GM18519 (cell line): ENCODE data around the gene NCOA7.
"Not testable (repeated sequence)": the region's sequence is repeated elsewhere in the genome, so short reads cannot be mapped to it uniquely, and the experiment has no call there.

Experiments
- ATAC-seq: cut with Tn5 transposase; IDR thresholded peaks from one replicate; pipeline ENCODE4 v1.9.1; 2021; ENCODE audit warnings: mild to moderate bottlenecking, moderate library complexity; ENCODE audit not compliant: unreplicated experiment, low FRiP score

NCOA7 gene

DNA sequence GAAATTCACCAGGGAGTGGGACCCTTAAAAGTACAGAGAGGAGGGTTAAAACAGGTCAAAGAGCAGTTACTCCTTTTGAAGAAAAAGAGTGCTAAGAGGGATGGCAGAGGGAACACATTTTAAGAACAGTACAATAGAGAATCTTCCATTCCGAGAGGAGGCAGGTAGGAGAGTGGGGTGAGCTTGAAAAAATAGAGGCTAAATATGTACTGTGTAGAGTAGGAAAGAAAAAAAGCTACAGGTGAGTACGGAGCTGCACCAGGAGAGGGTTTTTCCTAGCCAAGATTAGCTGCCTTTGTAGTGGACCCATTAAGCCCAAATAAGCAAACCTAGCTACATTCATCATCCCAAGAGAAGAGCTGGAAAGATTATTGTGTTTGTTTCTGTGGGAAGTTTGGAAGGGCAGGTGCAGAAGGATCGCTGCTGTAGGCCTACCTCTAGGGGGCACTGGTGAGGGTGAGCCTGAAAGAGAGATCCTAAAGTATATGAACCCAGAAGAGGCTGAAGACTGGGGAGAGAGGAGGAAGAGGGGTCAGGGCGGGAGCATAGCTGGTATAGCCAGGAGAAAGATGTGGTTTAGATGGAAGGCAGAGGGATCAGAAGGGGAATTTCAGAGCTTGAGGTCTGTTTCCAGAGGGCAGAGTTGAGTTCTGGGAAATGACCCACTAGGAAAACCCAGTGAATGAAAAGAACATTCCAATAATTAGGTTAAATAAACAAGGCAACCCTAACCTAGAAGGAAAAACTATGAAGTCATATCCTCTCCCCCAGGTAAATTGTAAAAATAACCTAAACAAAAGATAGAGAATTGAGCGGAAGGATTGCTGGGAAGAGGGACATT lies 115.6 kb downstream of the NCOA7 start:
- no peak for ATAC-seq

DNA sequence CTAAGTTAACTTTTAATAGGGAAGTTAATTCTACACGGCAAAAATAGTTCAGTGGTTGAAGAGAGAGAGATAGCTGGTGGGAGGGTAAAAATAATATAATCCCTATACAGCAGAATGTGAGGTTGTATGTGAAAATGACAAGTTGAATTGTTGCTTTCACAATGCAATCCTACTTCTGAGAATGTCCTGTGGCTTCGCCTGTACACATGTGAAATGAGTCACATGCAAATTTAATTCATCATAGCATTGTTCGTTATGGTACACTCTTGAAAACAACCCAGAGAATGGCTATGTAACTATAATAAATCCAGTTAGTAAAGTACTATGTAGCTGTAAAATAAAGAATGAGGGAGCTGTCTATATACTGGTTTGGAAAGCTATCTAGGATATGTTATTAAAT lies 119.8 kb downstream of the NCOA7 start:
- ATAC-seq = peak; percentile 99

DNA sequence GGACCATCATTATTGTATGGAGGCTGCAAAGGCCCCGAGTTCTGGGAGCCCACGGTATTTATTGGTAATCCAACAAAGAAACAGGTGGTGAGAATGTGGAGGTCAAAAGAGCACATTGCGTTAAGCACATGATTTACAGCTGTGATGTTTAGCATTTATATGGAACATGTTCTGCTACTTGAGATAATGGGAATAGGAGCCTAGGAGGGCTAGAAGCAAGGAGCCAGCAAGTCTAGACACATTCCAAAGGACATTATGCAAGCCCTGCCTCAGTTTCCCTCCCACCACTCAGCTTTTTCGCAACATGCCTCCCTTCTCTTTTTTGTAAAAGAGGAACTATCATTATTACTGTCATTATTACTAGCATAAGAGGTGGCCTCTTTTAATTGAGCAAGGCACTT lies 120.3 kb downstream of the NCOA7 start:
- ATAC-seq = not testable (repeated sequence)

DNA sequence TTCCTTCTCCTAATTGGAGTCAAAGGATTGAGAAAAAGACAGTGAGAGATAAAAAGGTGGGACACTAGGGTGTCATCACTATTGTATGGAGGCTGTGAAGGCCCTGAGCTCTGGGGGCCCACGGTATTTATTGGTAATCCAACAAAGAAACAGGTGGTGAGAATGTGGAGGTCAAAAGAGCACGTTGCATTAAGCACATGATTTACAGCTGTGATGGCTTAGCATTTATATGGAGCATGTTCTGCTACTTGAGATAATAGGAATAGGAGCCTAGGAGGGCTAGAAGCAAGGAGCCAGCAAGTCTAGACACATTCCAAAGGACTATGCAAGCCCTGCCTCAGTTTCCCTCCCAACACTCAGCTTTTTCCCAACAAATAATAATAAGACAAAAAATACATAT lies 121.7 kb downstream of the NCOA7 start:
- ATAC-seq = not testable (repeated sequence)

DNA sequence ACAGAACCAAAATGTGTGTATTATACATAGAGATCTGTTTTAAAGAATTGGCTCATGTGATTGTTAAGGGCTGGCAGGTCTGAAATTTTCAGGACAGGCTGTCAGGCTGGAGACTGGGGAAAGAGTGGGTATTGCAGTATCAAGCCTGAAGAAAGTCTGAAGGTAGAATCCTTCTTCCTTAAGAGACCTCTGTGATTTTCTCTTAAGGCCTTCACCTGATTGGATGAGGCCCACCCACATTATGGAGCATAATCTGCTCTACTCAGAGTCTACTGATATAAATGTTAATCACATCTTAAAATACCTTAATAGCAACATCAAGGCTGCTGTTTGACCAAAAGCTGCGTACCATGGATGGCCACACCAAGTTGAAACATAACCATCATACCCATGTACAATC lies 122.4 kb downstream of the NCOA7 start:
- no peak for ATAC-seq

DNA sequence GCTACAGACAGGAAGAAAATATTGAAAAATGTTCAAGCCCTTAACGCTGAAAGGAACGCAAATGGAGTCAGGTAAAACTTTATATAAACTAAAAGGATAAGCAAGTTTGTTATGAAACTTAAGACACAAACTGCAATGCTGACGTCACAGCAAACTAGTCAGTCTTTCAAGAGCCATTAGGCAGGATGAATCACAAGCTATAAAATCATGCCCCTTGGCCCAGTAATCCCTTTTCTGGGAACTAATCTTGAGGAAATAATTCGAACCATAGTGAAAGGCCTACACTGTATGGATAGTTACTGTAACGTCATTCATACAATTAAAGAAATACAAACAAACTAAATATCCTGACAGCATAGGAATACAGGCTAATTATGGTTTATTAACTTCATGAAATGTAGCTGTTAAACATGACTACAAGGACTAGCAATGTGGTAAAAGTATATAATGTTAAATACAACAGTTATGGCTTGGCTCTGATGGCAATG lies 123.1 kb downstream of the NCOA7 start:
- ATAC-seq = no peak

DNA sequence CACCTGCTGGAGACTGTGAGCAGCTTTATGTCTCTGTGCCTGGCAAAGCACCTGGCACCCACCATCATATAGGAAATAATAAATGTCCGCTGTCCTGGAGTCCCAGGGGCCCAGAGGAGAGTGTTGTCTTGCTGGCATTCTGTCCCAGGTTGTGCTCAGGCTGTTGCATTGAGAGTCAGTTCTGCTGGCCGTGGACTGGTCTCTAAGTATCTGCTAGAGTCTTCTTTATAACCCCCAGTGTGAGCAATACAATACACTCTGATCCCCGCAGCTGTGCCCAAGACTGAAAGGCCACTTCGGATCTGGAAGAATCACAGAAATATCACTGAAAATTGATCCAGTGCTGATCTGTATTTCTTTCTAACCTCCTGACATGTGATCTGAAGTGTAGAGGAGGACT lies 127.5 kb downstream of the NCOA7 start:
- no peak for ATAC-seq

DNA sequence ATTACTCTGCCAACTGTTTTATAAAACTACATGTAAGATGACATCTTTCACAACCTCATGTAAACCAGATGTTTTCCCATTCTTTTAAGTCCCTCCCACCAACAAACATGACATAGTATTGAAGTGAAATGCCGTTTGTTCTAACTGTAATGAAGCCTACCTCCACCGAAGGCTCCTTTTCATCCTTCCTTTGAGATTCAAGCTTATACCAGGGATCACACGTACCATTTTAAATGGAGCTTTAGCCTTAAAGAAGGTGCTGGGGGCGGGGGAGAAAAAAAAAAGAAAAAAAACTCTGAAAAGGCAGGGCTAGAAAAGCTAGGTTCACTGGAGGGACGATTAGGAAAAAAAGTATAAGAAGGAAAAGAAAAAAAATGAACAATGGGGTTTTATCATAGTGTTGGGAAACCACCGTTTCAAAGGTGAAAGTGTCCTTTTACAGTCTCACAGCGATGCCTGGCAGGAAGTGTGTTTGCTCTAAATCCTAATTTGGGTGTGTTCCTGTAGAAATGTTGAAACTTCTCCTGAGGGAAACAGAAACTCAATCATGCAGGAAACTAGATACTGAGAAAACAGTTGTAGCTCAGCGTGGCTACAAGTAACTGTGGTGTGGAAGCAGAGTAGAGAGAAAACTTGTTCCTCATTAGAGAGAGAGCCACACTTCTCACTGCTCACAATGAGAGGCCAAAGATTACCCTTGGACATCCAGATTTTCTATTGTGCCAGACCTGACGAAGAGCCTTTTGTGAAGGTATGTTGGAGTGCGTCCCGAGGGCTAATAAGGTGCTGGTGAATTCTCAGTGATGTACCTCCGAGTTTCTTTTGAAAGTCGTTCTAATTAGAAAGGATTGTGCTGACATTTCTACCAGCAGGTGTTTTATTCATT lies 128.2 kb downstream of the NCOA7 start:
- peak; percentile 97 for ATAC-seq

DNA sequence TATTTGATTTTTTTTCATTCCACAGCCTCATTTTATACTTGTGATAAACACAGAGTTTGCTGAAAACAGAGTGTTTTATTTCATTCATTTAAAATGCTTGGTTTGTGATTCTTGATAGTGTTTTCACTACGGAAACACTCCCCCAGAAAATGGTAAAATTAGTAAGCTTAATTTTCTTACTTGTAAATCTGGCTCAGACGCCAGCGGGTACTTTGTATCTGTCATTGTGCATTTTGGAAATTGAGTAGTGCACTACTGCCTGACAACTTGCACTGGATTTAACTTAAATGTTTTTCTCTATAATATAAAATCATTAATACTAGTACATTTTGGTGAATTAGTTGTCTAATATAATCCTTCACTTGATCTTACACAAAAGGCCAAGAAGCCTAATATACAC lies 128.9 kb downstream of the NCOA7 start:
- ATAC-seq = peak; percentile 14

DNA sequence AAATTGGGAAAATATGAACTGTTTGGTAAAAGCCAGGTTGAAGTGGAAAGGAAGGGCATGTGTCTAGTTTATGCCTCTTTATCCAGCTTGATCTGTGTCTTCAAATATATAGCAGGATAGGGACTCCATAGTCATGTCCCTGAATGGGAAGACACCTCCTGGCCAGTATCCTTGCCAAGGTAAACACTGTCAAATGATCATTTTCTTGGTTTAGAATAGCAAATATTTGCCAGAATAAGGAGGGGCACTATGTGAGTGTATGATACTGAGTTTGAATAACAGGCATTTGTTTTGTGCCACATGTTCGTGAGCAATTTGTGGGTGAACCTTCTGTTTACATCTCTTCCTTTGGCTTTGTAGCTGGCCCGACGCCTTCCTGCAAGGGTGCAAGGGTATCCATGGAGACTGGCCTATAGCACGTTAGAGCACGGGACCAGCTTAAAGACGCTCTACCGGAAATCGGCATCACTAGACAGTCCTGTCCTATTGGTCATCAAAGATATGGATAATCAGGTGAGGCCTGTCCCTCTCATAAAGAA lies 131.6 kb downstream of the NCOA7 start:
- no peak for ATAC-seq

DNA sequence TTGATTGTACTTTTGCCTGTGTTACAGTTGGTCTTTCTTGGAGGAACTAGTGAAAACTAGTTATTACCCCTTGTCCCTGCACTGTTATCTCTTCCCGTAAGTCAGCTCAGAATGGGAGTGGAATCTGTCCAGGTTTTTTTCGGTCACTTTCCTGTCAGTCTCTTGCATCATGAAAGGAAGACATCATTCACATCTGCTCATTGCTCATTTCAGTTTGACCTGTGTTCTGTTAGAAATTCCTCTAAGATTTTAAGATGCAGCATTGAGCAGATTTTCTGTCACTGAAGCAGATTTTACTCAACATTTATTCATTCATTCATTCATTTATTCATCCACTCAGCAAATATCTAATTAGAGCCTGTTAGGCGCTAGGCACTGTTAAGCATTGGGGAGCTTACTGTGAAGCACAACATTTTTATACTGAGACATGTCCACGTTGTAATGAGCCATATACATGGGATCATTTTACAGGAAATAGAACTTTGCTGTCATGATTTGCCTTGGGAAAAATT lies 132.7 kb downstream of the NCOA7 start:
- ATAC-seq = no peak

DNA sequence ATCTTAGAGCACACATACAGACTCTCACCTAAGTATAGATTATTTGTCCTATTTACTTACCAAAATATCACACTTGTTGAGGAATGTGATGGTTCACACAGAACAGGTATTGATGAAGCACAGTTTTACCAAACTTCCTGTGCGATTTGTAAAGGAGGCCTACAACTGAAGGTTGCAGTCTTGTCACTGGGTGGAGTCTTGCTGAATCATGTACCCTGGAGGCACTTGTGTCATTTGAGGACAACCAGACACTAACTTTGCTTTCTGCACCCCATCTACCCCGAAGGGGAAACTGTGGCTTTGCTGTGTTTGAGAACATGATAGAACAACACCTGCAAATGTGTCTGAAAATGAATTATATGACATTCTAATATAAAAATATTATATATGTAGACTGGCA lies 133.4 kb downstream of the NCOA7 start:
- ATAC-seq = no peak

DNA sequence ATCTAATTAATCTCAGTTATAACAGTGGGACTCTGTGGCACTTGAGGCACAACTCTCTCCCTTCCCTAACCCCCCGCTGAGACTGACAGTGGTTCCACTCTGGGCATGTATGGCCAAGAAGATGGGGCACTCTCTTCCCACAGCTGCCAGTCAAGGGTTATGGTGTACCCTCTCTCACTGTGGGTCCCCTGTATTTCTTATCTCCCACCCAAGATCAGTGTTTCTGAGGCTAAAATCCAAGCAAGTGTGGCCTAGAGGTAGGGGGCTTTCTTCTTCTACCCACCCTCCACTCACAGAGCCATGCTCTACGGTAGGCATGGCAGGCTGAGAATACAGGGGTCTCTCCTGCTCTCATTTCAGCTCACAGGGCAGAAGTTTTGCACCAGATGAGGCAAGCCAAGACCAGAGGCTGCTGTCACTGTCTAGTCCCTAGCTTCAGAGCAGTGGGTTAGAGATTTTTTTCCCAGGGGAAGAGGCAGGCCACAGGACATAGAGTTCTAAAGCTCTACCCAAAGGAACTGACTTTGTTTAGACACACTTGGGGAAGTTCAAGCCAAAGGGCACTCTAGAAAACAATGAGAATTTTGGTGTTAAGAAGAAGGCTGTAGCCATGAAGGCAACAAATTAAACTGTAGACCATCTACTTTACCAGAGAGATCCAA lies 134.1 kb downstream of the NCOA7 start:
- no peak for ATAC-seq

DNA sequence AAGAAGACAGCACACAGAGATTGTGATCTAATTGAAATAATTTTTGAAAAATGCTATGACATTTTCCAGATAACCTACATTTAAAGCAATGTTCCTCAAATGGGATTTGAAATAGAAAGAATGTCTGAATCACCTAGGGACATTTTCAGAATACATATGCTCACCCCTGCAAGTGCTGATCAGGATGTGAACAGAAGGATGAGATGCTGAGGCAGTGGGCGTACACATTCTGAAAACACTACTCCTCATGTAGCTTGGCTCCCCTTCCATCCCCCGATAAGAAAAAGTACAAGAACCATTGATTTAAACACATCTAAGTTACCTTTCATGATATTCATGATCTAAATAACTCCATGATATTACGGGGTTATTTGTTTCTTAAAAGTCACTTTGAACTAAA lies 136.0 kb downstream of the NCOA7 start:
- ATAC-seq = no peak

DNA sequence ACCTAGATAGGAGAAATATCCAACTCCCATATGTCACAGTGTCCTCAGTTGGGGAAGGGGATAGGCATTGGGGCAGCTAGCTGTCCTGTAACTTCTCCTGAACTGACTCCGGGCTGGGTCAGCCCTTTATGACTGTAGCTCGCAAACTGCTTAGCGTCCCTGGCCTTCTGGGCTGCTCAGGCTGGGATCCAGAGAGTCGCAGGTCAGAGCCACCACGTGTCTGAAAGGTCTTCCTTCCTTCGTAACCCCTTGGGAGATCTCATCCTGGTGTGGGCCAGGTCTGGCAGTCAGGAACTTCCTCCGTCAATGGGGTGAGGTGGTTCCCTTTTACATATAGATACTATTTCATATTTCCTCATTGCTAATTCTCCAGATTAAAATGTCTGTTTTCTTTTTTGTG lies 137.0 kb downstream of the NCOA7 start:
- ATAC-seq = no peak

DNA sequence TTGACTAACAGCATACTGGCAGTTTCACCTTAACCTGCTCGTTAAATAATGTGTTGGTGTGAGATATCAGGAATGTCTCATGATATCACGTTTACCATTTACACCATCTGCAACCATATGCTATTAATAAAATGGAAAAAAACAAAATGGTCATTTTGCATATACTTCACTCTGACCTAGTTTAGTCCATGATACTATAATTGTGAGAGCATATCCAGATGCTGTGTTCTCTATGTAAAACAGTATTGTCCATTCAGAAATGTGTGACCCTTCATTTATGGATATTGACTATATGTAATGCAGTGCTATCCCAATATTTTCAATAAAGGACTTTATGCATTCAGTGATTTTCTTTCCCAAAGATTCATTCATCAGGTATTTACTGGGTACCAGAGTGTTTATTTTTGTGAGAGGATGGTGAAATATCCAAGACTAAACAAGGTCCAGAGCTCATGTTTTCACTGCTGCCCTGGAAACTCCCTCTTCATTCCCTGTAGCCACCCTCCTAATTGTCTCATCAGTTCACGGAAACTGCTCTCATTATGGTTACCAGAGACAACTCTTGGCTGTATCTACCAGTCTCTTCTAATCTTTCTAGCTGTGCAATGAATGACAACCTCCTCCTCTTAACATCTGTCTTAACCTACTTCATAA lies 140.1 kb downstream of the NCOA7 start:
- ATAC-seq = no peak

DNA sequence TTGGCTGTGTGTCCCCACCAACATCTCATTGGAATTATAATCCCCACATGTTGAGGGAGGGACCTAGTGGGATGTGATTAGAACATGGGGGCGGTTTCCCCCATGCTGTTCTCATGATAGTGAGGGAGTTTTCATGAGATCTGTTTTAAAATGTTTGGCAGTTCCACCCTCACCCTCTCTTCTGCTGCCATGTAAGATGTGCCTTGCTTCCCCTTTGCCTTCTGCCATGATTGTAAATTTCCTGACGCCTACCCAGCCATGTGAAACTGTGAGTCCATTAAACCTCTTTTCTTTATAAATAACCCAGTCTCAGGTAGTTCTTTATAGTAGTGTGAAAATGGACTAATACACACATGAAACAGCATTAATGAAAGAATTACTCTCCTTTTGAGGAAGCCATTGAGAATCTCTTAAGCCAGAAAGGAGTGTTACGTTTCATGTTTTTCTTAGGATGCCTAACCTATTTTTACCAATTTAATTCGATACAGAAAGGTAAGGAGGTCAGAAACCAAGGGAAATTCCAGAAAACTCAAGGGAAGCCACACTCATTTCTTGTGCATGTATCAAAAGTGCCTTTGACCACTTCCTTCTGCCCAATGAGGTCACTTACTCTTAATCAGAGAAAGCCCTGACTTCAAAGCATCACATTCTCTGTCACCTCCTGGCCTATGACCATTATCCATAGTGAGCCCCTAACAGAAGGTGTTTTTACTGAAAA lies 141.1 kb downstream of the NCOA7 start:
- peak; percentile 45 for ATAC-seq

DNA sequence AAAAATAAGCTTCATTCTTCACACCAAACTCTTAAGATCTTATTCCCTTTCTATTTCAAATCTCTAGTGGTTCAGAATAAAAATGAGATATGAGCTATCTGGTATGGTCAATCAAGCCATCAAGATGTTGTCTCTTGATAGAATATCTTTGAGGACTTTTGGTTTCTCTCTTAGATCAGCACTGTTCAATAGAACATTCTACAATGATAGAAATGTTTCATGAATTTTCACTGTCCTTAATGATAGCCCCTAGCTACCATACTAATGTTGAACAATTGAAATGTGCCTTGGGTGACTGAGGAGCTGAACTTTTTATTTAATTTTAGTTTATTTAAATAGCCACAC lies 141.7 kb downstream of the NCOA7 start:
- ATAC-seq = peak; percentile 20

DNA sequence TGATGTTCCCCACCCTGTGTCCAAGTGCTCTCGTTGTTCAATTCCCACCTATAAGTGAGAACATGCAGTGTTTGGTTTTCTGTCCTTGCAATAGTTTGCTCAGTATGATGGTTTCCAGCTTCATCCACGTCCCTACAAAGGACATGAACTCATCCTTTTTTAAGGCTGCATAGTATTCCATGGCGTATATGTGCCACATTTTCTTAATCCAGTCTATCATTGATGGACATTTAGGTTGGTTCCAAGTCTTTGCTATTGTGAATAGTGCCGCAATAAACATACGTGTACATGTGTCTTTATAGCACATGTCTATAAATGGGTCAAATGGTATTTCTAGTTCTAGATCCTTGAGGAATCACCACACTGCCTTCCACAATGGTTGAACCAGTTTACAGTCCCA lies 144.8 kb downstream of the NCOA7 start:
- ATAC-seq = not testable (repeated sequence)
